K562 (cell line): ENCODE data around the gene ANKRD13B.

Experiments
- CTCF ChIP-seq, 3 experiments: IDR thresholded peaks in 2 of 3; conservative IDR thresholded peaks in 1 of 3; 2 replicates each; pipeline ENCODE4 v1.5.1; 2011 to 2012; ENCODE audit warnings: low read length in 3 of 3, mild to moderate bottlenecking in 3 of 3, control low read depth in 2 of 3, improper control_type of control experiment in 1 of 3, inconsistent platforms in 1 of 3, low read depth in 1 of 3, mixed read lengths in 1 of 3, moderate library complexity in 1 of 3; ENCODE audit not compliant: insufficient read depth in 2 of 3
- ETS1 ChIP-seq: conservative IDR thresholded peaks from 2 replicates; pipeline ENCODE4 v1.6.1; 2011; ENCODE audit warnings: low read depth, mild to moderate bottlenecking, low read length; ENCODE audit not compliant: control insufficient read depth
- FOXM1 ChIP-seq, 2 experiments: fragments of 450-650 bp in 1 of 2; sonication (generic) in 1 of 2; formaldehyde crosslinking in 1 of 2; IDR thresholded peaks; 2 replicates each; pipeline versions ENCODE4 v1.6.1 to v1.9.0; 2017 to 2022; ENCODE audit warnings: low read depth in 2 of 2, mild to moderate bottlenecking in 2 of 2, missing genetic modification reagents in 1 of 2, moderate library complexity in 1 of 2
- HDGF ChIP-seq: fragments of 450-650 bp; IDR thresholded peaks from 2 replicates; pipeline ENCODE4 v1.6.1; 2016
- KLF1 ChIP-seq: fragments of 450-650 bp; IDR thresholded peaks from 2 replicates; pipeline ENCODE4 v1.6.1; 2016; ENCODE audit warnings: missing genetic modification characterization, missing compliant biosample characterization
- NFIC ChIP-seq: fragments of 450-650 bp; IDR thresholded peaks from 2 replicates; pipeline ENCODE4 v1.6.1; 2017; ENCODE audit warnings: mild to moderate bottlenecking, inconsistent platforms
- NFXL1 ChIP-seq: fragments of 450-650 bp; formaldehyde crosslinking; IDR thresholded peaks from 2 replicates; pipeline ENCODE4 v1.4.0; 2021; ENCODE audit warnings: mild to moderate bottlenecking
- PATZ1 ChIP-seq: fragments of 250-450 bp; sonication (Bioruptor Pico); IDR thresholded peaks from 2 replicates; pipeline ENCODE4 v1.5.0; 2020; ENCODE audit warnings: mild to moderate bottlenecking, borderline replicate concordance
- PCBP2 ChIP-seq: fragments of 200-400 bp; formaldehyde crosslinking; IDR thresholded peaks from 2 replicates; pipeline ENCODE4 v1.6.1; 2018; ENCODE audit warnings: low read length, low read depth, mild to moderate bottlenecking, moderate library complexity; ENCODE audit not compliant: poor library complexity, severe bottlenecking
- POLR2AphosphoS5 ChIP-seq: IDR thresholded peaks from 2 replicates; pipeline ENCODE4 v1.6.1; 2011; ENCODE audit warnings: mild to moderate bottlenecking, low read depth, low read length, moderate library complexity; ENCODE audit not compliant: control insufficient read depth, insufficient read depth
- RFX5 ChIP-seq: IDR thresholded peaks from 2 replicates; pipeline ENCODE4 v1.6.1; 2011; ENCODE audit warnings: low read depth, mild to moderate bottlenecking, improper control_type of control experiment, low read length
- SP1 ChIP-seq: sonication (generic); formaldehyde crosslinking; IDR thresholded peaks from 2 replicates; pipeline ENCODE4 v1.8.1; 2022; ENCODE audit warnings: mild to moderate bottlenecking, missing genetic modification reagents
- UBTF ChIP-seq, 2 experiments: IDR thresholded peaks; 2 replicates each; pipeline ENCODE4 v1.6.1; 2012; ENCODE audit warnings: improper control_type of control experiment in 2 of 2, low read depth in 2 of 2, low read length in 2 of 2, borderline replicate concordance in 1 of 2

GRCh38 chr17:29562615-29563014 is 30.3 kb upstream of the ANKRD13B start:
- TF ChIP-seq ETS1 (no peak), HDGF (no peak), PATZ1 (no peak), POLR2AphosphoS5 (no peak), CTCF (IDR thresholded peaks at IDR 0.05 in 2 of 3, conservative IDR thresholded peaks at IDR 0.05 in 1 of 3; ENCODE audit: insufficient read depth in 2 of 3, low read depth in 1 of 3, low read length in 3 of 3) (no peak), SP1 (CRISPR knock-in tag) (no peak), UBTF (IDR thresholded peaks at IDR 0.05; ENCODE audit: borderline replicate concordance in 1 of 2, low read depth in 2 of 2, low read length in 2 of 2) (no peak), NFXL1 (CRISPR knock-in tag) (no peak), PCBP2 (no peak), RFX5 (no peak), KLF1 (tag) (no peak), FOXM1 (IDR thresholded peaks at IDR 0.05; ENCODE audit: low read depth) (no peak), FOXM1 (CRISPR knock-in tag; IDR thresholded peaks at IDR 0.05; ENCODE audit: low read depth) (no peak), NFIC (no peak)
